Right lobe of liver (tissue), 6 donors: ENCODE data around the gene ITGA2B. TPM values are rescaled to one million over a fixed set of nuclear protein-coding genes. Genes with fewer than 3 reads are reported as not detected.

Source experiments
- ATAC-seq, 4 donors: fragments of 200-7000 bp; cut with Tn5 transposase; one replicate each; pipeline ENCODE4 v1.9.1; 2020; ENCODE audit warnings: mild to moderate bottlenecking in 4 of 4, moderate library complexity in 4 of 4
- DNase-seq, 3 donors: peaks; one replicate each; pipeline ENCODE4 v3.0.0-alpha.2; 2020
- H3K27ac ChIP-seq, 3 donors: fragments of 200-600 bp; one replicate each; pipeline ENCODE4 v1.8.0; 2022
- H3K27me3 ChIP-seq, 2 donors: fragments of 200-600 bp; one replicate each; pipeline ENCODE4 v1.8.0; 2022
- H3K36me3 ChIP-seq, 4 donors: fragments of 200-600 bp; sonication (generic) in 1 of 4; one replicate each; pipeline versions ENCODE4 v1.5.1 to v1.8.0; 2017 to 2022; ENCODE audit warnings: control low read depth in 1 of 4
- H3K4me1 ChIP-seq, 4 donors: fragments of 200-600 bp; sonication (generic) in 1 of 4; one replicate each; pipeline versions ENCODE4 v1.5.1 to v1.8.0; 2017 to 2022; ENCODE audit warnings: control low read depth in 1 of 4
- H3K4me3 ChIP-seq, 3 donors: fragments of 200-600 bp; one replicate each; pipeline ENCODE4 v1.8.0; 2022
- H3K9me3 ChIP-seq, 4 donors: fragments of 200-600 bp; sonication (generic) in 1 of 4; one replicate each; pipeline versions ENCODE4 v1.5.1 to v1.8.0; 2017 to 2022; ENCODE audit warnings: control low read depth in 1 of 4
- CTCF ChIP-seq, 4 donors: fragments of 200-600 bp in 3 of 4; fragments of 450-650 bp in 1 of 4; IDR thresholded peaks; one replicate each; pipeline versions ENCODE4 v1.5.1 to v1.8.0; 2016 to 2022; ENCODE audit warnings: antibody characterized with exemption in 4 of 4, mild to moderate bottlenecking in 2 of 4
- POLR2A ChIP-seq: fragments of 450-650 bp; IDR thresholded peaks from one replicate; pipeline ENCODE4 v1.6.1; 2017; ENCODE audit warnings: antibody characterized with exemption, mild to moderate bottlenecking
- WGBS: methylation state at CpG from one replicate; pipeline ENCODE4 v1.1.6; 2018; ENCODE audit warnings: low coverage, low lambda C conversion rate; ENCODE audit not compliant: insufficient coverage; ENCODE audit errors: missing lambda C conversion rate; 5-methylcytosine and 5-hydroxymethylcytosine counted together
- intact Hi-C, 2 donors: fragments of 100-400 bp; cut with DNase I; formaldehyde crosslinking; loops; one replicate each; pipeline versions ENCODE4 v1.11.2 to v1.14.1; 2022
- total RNA-seq, 6 experiments: library from RNA; depleted of rRNA in 2 of 6; stranded (reverse); fragments of >200 nt in 2 of 6; fragmentation: NEBNext Ultra II Directional in 3 of 6; extraction: Animal tissue kit (Norgen Biotek cat#: 25700) in 3 of 6; gene quantifications; one replicate each; pipeline versions ENCODE4 v1.1.0 to v1.2.4, GENCODE V29; 2016 to 2023
- donor health status: DM: no; HTN: yes; CAD: no.
- donor health status: DM: no; HTN: no; CAD: no.
- donor health status: DM: no; HTN: no; CAD: no.
- donor health status: DM: no; HTN: yes; CAD: no.
- donor health status: DM: no; HTN: yes; CAD: no.

Gene ITGA2B
- total RNA-seq, 6 experiments from 2014 or later = 0.37 to 1.5 (median 0.49) TPM; not detected in 1

GRCh38 chr17:44359458-44360143 is 29.8 kb downstream of the ITGA2B start:
- TF ChIP-seq POLR2A (no peak), CTCF (IDR thresholded peaks at IDR 0.05) (no peak)
- intact Hi-C loops = loop anchor here in 1 of 2 donors (10.0 kb wide), 1 partner anchor 145 kb away; the partner anchor contains the start of gene UBTF
- no peaks in the 10 kb centered on the region for H3K36me3 ChIP-seq
- H3K27me3 ChIP-seq = no peaks in the 10 kb centered on the region
- H3K9me3 ChIP-seq = no peaks in the 10 kb centered on the region
- no peak overlapping the region for H3K27ac ChIP-seq
- WGBS = 80% methylated on average over 6 of the region's 14 CpGs
- H3K4me3 ChIP-seq = no peak overlapping the region
- no peak for ATAC-seq
- peaks cover 0 to 6% (median 0%) of the 10 kb centered on the region in 4 donors for H3K4me1 ChIP-seq
- peak in 1 of 3 donors; percentile 52 for DNase-seq

DNA sequence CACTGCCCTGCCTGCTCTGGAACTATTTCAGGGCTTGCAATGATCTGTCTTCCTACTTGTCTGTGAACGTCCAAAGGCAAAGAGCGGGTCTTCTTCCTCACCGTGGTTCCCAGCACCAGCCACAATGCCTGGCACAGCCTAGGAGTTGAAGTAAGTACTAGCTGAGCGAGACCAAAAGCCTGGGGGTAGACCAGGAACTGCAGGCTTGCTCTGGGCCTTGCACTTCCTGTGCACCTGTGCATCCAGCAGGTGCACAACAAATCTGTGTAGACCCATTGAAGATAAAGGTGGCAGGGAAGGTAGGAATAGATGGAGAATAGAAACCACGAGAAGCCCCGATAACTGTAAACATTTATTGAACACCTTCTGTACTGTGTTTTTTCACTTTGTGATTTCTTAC is 30.4 kb downstream of the ITGA2B start:
- intact Hi-C loops = loop anchor here in 1 of 2 donors (10.0 kb wide), 1 partner anchor 144 kb away; the partner anchor contains the start of gene UBTF
- ATAC-seq (no peak), DNase-seq (no peak)
- WGBS = 59% methylated on average over 6 of the region's 6 CpGs
- peaks cover 0 to 6% (median 0%) of the 10 kb centered on the region in 4 donors for H3K4me1 ChIP-seq
- H3K27ac ChIP-seq = no peak overlapping the region
- no peaks in the 10 kb centered on the region for H3K9me3 ChIP-seq
- no peaks in the 10 kb centered on the region for H3K36me3 ChIP-seq
- no peaks in the 10 kb centered on the region for H3K27me3 ChIP-seq
- H3K4me3 ChIP-seq = no peak overlapping the region
- TF ChIP-seq POLR2A = no peak
- no peak for TF ChIP-seq CTCF (IDR thresholded peaks at IDR 0.05)

DNA sequence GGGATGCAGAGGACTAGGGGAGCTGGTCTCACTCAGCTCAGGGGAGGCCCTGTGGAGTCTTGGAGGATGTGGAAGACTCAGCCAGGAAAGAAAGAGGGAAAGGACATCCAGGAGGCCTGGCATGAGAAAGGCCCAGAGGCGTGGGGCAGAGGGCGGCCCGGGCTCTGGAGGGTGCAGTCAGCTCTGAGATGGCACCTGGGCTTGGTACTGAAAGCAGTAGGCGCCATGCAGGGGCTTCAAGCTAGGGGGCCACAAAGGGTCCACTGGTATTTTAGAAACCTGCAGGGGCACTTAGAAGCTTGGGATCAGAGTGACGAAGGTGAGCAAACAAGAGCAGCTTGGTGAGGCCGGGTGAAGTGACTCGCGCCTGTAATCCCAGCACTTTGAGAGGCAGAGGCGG is 31.4 kb downstream of the ITGA2B start:
- TF ChIP-seq CTCF (IDR thresholded peaks at IDR 0.05) (no peak), POLR2A (no peak)
- no peak for DNase-seq
- intact Hi-C loops = loop anchor here in 1 of 2 donors (10.0 kb wide), 1 partner anchor 143 kb away; the partner anchor contains the start of gene UBTF
- Histone ChIP-seq H3K9me3 (no peaks in the 10 kb centered on the region), H3K4me1 (peaks cover 0 to 1% (median 0%) of the 10 kb centered on the region in 4 donors), H3K27ac (no peak overlapping the region), H3K27me3 (no peaks in the 10 kb centered on the region), H3K36me3 (no peaks in the 10 kb centered on the region), H3K4me3 (no peak overlapping the region)
- 78% methylated on average over 9 of the region's 9 CpGs for WGBS
- ATAC-seq = no peak

DNA sequence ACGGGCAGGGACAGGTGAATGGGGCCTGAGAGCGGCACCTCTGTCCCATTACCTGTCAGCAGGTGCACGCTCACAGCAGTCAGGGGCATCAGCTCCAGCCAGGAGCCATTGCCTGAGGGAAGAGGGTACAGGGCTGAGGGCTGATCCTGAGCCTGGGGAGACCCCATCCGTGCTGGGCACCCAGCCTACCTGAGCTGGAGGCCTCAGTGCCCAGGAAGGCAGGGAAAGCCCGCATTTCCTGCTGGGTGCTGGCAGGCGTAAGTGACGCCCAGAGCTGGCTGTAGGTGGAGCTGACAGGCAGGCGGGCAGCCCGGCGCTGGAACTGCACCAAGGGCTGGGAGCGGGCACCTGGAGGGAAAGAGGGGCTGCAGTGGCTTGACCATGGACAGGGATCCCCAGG is 33.2 kb downstream of the ITGA2B start:
- DNase-seq (no peak), ATAC-seq (no peak)
- no peaks in the 10 kb centered on the region for H3K4me1 ChIP-seq
- H3K36me3 ChIP-seq = peaks cover 0 to 13% (median 8%) of the 10 kb centered on the region in 4 donors
- WGBS = 96% methylated on average over 4 of the region's 11 CpGs
- TF ChIP-seq POLR2A (no peak), CTCF (IDR thresholded peaks at IDR 0.05) (no peak)
- no peak overlapping the region for H3K4me3 ChIP-seq
- intact Hi-C loops = loop anchor here in 1 of 2 donors (10.0 kb wide), 1 partner anchor 141 kb away; the partner anchor contains the start of gene UBTF
- H3K27ac ChIP-seq = no peak overlapping the region
- no peaks in the 10 kb centered on the region for H3K9me3 ChIP-seq
- H3K27me3 ChIP-seq = no peaks in the 10 kb centered on the region
